SIG-M5 (cell line): ENCODE data around the gene PLEKHA1.

Experiments used
- DNase-seq: peaks from one replicate; lab custom pipeline; 2025; lab: John Stamatoyannopoulos, UW

PLEKHA1 gene

DNA sequence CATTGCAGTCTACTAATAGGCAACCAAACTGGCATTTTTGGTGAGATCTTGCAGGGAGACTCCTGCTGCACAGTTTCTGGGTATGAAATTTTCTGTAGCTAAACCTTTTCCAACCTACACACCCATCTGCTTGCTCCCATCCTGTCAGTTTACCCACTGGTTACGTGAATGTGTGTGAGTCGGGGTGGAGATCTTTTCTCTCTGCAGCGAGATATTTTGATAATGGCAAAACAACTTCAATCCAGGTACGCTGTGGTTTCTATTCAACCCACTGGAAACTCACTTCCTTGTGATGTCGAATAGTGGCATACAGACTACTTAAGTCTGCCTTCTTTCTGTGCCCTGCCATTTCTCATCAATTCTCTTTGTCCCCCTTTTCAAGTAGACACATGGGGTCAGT is 4.5 kb downstream of the PLEKHA1 start:
- no peak for DNase-seq

DNA sequence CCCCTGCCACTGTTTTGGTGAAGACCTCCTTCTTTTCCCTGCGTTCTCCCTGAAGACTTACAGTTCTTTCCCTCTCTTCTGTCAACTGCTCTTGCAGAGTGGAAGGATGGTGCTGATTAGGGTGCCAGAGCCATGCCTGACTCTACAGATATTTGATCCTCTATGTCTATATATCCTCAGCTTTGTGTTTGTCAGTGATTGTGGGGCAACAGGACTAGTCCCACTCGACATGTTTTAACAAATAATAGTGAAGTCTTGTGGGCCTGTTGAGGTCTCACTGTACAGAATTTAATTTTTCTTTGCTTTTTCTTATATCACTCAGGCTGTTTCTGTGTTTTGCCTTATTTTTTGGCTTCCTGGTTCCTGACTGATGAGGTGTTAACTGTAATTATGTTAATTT is 5.0 kb downstream of the PLEKHA1 start:
- no peak for DNase-seq

DNA sequence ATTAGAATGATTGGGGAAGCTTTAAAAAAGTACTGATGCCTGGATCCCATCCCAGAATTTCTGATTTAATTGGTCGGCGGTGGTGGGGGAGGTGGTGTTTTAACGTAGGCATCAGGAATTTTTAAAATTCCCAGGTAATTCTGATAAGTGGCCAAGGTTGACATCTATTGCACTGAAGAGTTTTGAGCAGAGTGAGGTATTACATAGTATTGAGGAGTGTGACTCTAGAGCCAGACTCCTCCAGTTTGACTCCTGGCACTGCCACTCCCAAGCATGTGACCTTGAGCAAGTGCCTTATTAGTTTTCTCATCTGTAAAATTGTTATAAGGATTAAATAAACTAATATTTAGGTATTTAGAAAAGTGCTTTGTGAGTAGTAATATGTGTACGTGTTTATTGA is 6.2 kb downstream of the PLEKHA1 start:
- no peak for DNase-seq

DNA sequence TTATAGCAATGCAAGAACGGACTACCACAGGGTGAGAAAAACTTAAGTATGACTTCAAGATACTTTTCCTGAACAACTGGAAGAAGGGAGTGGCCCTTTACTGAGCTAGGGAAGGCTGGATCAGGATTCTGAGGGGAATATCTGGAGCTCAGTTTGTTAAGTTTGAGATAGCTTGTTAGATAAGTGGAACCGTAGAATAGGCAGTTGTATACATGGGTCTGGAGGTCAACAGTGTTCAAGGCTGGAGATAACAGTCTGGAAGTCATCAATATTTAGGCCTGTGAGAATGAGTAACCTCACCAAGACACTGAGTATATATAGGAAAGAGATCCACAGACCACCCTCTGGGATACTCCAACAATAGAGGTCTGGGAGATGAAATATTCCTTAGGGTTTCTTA is 7.2 kb downstream of the PLEKHA1 start:
- no peak for DNase-seq

DNA sequence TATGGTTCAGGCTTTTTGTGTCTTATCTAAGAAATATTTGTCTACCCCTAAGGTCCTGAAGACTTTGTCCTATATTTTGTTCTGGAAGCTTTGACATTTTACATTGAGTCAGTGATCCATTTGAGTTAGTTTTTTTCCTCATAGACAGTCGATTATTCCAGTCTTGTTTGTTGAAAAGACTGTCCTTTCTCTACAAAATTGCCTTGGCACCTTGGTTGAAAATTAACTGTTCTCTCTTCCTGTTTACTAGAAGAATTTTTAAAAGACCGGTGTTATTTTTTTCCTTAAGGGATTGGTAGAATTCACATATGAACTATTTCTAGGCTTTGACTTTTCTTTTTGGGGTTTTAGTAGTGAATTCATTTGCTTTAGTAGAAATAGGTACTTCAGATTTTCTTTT is 12.0 kb downstream of the PLEKHA1 start:
- DNase-seq: no peak

DNA sequence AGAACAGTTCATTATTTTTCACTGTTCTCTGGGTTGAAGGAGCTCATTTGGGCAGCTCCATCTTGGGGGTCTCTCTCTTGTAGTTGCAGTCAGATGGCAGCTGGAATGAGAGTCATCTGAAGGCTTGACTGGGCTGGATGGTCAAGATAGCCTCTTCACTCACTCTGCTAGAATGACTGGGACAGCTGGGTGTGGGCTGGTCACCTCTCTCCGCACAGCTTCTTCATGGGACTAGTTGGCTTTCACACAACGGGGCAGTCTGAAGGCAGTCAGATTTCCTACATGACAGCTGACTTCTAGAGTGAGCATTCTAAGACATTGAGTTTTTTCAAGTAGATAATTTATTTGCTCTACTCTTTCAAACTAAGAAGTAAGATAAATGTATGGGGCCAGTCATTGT is 13.1 kb downstream of the PLEKHA1 start:
- DNase-seq: no peak

DNA sequence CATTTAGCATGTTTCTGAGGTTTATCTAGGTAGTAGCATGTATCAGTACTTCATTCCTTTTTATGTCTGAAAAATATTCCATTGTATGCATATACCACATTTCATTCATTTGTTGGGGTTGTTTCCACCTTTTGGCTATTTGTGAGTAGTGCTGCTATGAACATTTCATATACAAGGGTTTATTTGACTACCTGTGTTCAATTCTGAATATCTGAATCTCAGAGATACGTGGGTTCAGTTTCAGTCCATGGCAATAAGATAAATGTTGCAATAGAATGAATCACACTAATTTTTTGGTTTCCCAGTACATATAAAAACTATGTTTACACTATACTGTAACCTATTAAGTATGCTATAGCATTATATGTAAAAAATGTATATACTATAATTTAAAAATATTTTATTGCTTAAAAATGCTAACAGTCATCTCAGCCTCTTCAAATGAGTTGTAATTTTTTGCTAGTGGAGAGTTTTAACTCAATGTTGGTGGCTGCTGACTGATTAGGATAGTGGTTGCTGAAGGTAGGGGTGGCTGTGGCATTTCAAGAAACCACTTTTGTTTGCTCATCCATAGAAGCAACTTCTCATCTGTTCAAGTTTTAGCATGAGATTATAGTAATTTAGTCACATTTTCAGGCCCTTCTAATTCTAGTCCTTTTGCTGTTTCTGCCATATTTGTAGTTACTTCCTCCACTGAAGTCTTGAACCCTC is 13.9 kb downstream of the PLEKHA1 start:
- DNase-seq: no peak

DNA sequence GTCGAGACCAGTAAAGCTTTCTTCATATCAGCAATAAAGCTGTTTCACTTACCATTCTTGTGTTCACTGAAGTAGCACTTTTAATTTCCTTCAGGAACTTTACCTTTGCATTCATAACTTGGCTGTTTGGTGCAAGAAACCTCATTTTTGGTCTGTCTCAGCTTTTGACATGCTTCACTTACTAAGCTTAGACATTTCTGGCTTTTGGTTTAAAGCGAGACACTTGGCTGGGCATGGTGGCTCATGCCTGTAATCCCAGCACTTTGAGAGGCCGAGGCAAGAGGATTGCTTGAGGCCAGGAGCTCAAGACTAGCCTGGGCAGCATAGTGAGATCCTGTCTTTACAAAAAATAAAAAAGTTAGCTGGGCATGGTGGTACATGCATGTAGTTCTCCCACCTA is 15.8 kb downstream of the PLEKHA1 start:
- no peak for DNase-seq

DNA sequence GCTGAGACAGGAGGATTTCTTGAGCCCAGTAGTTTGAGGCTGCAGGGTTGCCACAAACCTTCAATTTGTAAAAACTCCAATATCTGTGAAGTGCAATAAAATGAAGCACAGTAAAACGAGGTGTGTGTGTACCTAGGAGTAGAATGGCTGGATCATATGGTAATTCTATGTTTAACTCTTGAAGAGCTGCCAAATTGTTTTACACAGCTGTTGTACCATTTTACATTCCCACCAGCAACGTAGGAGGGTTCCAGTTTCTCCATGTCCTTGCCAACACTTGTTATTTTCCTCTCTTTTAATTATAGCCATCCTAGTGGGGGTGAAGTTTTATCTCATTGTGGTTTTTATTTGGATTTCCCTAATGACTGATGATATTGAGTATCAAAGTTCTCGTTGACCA is 16.2 kb downstream of the PLEKHA1 start:
- DNase-seq: no peak

DNA sequence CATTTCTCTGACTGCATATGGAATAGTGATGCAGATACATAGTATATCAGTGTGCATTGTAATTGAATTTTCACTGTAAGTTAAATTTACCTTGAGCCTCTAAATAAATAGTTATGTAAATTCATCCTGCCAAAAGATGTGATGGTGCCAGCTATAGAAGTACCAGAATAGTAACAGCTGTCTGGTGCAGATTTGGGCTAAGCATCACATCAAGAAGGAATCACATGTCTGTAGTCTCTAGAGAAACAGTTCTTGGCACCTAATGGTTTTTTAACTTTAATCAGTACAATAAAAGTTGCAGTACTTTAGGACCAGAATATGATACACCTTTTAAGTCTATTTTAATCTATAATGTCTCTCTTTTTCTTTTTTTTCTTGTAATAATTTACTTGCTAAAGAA is 17.4 kb downstream of the PLEKHA1 start:
- no peak for DNase-seq

DNA sequence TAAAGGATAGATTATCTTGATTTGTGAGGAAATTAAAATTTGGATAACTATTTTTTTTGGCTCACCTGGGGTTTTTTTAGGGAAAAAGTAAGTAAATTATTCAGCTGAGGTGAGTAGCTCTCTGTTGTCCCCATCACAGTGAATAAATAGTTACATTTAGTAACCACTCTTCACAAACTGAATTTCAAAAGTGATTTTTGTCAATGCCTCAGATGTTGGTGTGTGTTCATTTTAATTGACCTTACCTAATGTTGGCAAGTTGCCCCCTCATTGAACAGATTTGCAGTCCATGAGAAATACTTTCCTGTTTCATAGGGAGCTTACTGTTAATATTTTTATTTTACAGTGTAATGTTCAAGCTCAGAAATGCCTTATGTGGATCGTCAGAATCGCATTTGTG is 18.3 kb downstream of the PLEKHA1 start:
- DNase-seq: no peak

DNA sequence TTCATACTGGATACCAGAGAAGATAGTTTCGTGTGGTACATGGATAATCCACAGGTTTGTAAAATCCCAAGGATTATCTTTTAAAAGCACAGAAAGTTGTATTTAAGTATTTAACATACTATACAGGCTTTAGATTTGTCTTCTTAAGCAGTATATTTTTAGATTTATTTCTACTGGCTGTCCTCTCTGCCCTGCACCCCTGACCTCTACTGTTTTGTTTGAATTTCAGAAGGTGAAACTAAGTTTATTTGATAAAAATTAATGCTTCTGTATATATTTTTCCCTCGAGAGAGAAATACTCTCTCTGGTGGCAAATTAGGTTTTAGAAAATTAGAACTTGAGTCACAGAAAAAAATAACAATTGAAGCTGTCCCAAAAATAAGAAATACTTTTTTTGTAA is 18.8 kb downstream of the PLEKHA1 start:
- no peak for DNase-seq

DNA sequence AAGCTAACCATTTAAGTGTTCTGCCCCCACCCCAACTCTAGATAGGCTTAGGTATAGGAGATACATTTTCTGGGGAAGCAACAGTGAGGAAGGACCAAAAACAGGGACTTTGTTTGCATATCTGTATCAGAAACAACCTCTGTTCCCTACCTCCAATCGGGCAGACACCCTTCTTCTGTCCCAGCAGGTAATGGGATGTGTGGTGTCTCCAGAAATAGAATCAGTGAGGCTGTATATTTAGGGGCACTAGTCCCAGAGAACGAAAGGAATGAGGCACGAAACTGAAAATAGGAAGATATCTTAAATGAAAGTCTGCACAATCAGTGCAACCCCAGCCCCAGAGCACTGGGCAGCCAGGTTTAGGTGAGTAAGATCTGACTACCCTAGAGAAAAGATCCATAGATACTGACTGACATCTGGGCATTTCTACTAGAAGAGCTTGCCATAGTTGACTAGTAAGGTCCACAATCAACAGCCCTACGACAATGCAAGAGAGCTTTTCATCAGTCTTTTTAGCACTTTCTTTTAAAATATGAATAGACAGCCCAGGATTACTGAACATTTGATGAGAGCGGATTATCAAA is 28.1 kb downstream of the PLEKHA1 start:
- DNase-seq: no peak

DNA sequence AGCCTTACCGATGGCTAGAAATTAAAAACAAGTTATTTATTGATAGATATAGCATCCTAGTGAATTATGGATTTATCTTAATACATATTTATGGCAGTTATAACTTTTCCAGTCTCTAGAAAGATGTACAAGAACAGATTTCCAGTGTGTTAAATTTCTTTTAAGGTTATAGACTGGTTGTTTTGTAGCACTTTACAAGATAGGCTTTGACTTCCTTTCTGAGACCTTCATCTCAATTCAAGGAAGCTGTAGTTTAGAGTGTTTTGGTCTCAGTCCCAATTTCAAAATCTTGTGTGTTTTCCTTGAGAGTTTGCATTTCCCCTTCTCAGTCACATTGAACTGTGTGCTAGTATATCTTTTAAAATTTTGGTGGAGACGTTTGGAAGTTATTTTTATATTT is 30.1 kb downstream of the PLEKHA1 start:
- no peak for DNase-seq

DNA sequence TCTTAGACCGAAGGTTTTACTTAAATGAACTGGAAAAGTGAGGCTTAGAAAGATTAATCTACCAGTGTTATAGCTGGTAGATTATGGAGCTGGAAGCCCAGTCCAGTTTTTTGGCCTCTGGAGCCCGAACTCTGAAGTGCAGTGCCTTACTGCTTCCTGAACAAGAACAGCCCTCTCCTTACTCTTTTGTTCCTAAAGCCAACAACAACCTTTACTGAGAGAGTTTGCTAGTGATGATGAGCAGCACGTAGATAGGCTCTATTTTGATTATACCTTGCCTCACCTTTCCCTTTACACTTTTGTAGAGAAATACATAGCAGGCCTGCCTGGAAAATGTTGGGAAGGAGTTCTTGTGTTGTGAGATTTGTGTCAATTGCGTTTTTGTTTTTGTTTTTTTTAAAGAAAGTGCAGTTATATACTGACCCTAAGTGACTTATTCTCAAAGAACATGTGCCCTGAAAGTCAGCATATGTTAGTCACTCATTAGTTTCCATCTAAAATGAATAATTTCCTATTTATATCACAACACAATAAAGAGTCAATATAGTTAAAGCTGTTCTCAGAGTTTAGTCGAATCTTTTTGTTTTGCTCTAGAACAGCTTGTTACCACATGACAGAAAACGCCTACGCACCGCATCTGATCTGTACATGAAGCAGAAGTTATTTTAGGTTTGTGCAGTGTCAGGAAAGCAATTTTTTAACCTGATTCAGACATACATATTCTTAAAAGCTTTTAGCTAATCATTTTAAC is 33.0 kb downstream of the PLEKHA1 start:
- no peak for DNase-seq

DNA sequence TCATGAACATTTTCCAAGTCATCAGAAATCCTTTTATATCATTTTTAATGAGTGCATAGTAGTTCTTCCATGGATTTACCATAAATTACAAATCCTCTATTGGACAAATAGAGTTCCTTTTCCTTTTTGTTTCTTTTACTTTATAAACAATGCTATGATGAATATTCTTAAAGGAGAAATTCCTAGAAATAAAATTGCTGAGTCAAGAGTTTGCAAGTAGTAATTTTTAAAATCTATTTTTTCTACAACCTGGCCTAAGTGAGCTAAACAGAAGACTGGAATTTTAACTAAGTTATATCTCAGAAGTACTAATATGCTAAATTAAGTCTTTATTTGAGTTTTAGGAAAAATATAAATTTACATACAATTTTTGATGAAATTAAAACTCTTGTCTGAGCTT is 38.8 kb downstream of the PLEKHA1 start:
- DNase-seq: no peak

DNA sequence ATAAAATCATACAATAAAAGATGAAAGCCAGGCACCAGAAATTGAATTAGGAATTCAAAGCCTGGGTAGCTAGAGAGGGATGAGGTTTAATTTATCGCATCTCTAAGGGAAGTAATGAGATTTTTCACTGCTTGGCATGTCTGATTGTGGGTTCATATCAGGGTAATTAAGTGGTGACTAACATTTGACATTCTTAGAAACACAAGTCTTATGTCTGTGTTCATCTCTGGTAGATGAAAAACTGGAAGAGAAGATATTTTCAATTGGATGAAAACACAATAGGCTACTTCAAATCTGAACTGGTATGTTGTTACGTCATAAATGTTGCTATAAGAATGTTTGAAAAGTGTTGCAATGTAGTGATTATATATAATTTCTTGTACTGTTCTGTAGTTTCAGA is 43.2 kb downstream of the PLEKHA1 start:
- DNase-seq: no peak

DNA sequence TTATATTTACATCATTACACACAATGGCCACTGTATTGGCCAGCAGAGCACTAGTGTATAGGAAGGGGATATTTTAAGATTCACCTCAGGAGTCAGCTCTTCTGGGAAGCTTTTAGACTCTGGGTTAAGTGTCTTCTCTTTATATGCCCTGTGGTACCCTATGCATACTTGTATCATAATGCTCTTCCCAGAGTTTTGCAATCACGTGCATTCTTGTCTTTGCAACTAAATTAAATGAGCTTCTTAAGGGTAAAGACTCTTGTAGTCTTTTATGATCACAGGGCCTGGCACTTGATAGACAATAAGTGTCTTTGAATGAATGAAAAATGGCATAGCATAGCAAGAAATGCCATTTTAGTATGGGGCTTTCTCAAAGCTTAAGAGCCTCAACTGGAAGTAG is 44.5 kb downstream of the PLEKHA1 start:
- no peak for DNase-seq

DNA sequence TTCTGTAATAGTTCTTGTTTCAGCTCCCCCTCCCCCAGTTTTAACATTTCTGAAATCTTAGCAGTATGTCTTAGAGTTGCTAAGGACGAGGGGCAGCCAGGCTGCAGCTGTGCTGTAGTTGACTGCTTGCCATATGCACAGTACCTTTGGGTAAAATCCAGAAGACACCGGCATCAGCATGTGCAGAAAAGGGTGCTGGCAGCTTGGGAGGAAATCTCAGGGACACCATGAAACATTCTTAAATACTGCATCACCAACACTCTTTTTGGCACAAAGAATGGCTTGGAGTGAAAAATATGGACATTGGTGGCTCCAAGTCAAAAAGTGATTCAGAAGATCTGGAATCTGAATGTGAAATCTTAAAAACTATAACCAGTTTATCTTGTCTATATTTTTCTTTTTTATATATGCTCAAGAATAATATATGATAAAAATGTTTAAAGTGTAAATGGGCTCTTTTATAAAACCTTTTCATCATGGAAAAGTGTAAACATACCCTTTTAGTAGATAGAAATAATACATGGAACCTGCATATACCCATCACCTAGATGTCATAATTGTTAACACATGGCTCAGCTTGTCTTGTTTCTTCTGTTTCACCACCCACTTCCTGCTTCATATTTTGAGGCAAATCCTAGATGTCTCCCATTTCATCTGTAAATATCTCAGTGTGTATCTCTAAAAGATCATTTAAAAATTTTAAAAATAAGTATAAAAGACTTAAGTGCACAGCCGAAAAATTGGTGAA is 45.5 kb downstream of the PLEKHA1 start:
- DNase-seq: no peak

DNA sequence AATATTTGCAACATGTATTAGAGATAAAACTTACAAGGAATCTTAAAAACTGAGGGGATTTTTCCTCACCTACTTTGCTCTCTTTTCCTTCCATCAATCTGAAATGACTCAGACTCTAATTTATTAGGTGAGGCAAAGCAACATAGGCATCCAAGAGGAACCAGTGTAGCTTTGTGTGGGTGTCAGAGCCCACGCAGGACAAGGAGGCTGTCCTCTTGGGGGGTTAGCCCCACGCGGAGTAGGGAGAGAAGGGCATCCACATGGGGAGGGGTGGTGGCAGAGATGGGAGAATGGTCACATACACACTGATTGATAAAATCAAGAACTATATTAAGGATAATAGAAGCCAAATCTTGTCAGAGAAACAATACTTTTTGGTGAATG is 46.1 kb downstream of the PLEKHA1 start:
- DNase-seq: no peak

DNA sequence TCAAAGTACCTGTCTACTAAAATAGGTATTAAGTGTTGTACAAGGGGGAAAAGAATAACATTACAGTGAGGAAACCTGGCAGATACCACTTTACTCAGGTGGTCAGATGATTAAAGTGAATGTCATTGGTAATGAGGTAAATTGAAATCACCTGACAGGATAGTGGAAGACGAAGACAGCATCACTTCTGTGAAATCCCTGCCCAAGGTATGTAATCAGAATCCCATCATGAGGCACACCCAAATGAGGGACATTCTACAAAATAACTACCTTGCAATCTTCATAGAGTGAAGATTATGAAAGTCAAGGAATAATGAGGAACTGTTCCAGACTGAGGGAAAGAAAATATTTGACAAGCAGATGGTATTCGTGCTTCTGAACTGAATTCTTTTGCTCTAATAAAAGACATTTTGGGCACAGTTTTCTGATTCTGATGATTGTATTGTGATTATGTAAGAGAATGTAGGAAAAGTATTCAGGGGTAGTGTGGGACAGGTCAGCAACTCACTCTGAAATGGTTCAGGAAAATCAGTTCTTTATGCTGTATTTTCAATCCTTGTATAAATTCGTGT is 46.6 kb downstream of the PLEKHA1 start:
- no peak for DNase-seq

DNA sequence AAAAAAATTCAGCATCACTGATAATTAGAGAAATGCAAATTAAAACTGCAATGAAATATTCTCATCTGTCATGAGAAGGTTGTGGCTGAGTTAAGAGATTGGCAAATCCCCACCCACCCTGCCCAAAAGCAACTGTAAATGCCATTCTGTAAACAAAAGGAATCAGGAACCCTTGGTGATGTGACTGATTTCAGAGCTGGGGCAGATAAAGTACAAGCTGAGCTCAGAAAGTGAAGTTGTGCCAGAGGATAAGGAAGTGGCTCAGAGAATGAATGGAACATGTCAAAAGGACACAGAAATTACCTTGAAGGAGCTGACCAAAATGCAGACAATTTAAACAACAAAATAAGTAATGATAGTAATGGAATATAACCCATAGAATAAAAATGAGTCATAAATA is 47.2 kb downstream of the PLEKHA1 start:
- DNase-seq: no peak
